Tibial artery (tissue), 4 donors: ENCODE measurements around the gene TRO.

ENCODE experiments used
- DNase-seq, 2 donors: peaks; one replicate each; pipeline ENCODE4 v3.0.0-alpha.2; 2019
- H3K27ac ChIP-seq, 2 donors: fragments of 200-600 bp; sonication (generic) in 1 of 2; 1 replicate in 1 of 2; 2 replicates in 1 of 2; pipeline ENCODE4 v1.5.1; 2018 to 2019; ENCODE audit warnings: mild to moderate bottlenecking in 1 of 2
- H3K27me3 ChIP-seq, 2 donors: fragments of 200-600 bp; sonication (generic) in 1 of 2; one replicate each; pipeline versions ENCODE4 v1.5.1 to v1.6.0; 2016 to 2019
- H3K36me3 ChIP-seq, 3 donors: fragments of 200-600 bp; sonication (generic) in 2 of 3; one replicate each; pipeline ENCODE4 v1.5.1; 2016 to 2019; ENCODE audit warnings: mild to moderate bottlenecking in 2 of 3
- H3K4me1 ChIP-seq, 4 donors: fragments of 200-600 bp; sonication (generic) in 2 of 4; 1 replicate in 3 of 4; 2 replicates in 1 of 4; pipeline ENCODE4 v1.5.1; 2016 to 2019
- H3K4me3 ChIP-seq, 2 donors: fragments of 200-600 bp; sonication (generic) in 1 of 2; 1 replicate in 1 of 2; 2 replicates in 1 of 2; pipeline ENCODE4 v1.5.1; 2018 to 2019; ENCODE audit warnings: mild to moderate bottlenecking in 2 of 2
- H3K9me3 ChIP-seq, 3 donors: fragments of 200-600 bp; sonication (generic) in 1 of 3; one replicate each; pipeline ENCODE4 v1.5.1; 2016 to 2019
- intact Hi-C: fragments of 100-400 bp; cut with DNase I; formaldehyde crosslinking; loops from one replicate; pipeline ENCODE4 v1.15.0; 2023; ENCODE audit warnings: low total_unique reads
- TF ChIP-seq, protein P1 (sequence below), 2 experiments: fragments of 200-600 bp in 1 of 2; fragments of 450-650 bp in 1 of 2; IDR thresholded peaks; one replicate each; pipeline ENCODE4 v1.5.1; 2017 to 2019; ENCODE audit warnings: antibody characterized with exemption in 2 of 2, mild to moderate bottlenecking in 1 of 2, moderate library complexity in 1 of 2

Gene TRO

DNA sequence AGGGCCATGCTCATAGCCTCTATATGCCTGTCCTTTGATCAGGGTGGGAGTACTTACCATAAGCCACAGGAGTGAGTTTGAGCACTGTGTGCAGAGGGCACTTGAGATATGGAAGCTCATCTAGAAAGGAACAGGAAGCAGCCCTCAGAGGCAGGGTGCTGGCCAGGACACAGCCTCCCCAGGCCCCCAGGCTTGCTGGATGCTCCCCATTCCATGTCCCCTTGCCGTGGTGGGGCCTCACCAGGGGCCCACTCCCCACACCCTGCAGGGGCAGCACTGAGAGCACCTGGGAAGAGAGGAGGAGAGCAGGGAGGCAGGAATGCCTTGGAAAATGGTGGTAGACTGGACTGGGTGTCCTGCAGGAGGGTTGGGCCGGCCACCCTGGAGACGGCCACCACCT is 14.3 kb downstream of the TRO start:
- intact Hi-C loops: no loop called here
- H3K36me3 ChIP-seq: peaks cover 0 to 14% (median 7%) of the 10 kb centered on the region in 3 donors
- no peaks in the 10 kb centered on the region for H3K27me3 ChIP-seq
- H3K27ac ChIP-seq: no peak overlapping the region
- no peak for DNase-seq
- H3K4me1 ChIP-seq: no peaks in the 10 kb centered on the region
- TF ChIP-seq, protein P1, sequence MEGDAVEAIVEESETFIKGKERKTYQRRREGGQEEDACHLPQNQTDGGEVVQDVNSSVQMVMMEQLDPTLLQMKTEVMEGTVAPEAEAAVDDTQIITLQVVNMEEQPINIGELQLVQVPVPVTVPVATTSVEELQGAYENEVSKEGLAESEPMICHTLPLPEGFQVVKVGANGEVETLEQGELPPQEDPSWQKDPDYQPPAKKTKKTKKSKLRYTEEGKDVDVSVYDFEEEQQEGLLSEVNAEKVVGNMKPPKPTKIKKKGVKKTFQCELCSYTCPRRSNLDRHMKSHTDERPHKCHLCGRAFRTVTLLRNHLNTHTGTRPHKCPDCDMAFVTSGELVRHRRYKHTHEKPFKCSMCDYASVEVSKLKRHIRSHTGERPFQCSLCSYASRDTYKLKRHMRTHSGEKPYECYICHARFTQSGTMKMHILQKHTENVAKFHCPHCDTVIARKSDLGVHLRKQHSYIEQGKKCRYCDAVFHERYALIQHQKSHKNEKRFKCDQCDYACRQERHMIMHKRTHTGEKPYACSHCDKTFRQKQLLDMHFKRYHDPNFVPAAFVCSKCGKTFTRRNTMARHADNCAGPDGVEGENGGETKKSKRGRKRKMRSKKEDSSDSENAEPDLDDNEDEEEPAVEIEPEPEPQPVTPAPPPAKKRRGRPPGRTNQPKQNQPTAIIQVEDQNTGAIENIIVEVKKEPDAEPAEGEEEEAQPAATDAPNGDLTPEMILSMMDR (IDR thresholded peaks at IDR 0.05): no peak
- no peak overlapping the region for H3K4me3 ChIP-seq
- H3K9me3 ChIP-seq: no peaks in the 10 kb centered on the region

DNA sequence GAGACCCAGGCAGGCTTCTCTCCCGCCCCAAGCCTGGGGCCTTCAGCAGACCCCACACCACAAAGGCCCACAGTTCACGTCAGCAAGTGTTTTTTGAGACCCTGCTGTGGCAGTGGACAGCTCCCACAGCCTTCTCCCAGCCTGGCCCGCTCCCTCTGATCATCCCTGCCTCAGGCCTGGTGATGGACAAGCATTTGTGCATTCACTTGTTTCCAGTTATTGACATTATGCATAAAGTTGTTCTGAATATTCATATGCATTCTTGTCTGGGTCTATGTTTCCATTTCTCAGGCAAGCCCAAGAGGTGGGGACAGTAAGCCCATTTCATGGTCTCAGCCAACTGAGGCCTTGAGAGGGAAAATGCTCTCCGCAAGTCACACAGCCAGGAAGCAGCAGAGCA is 14.7 kb downstream of the TRO start:
- Histone ChIP-seq H3K4me3 (no peak overlapping the region), H3K9me3 (no peaks in the 10 kb centered on the region), H3K27me3 (no peaks in the 10 kb centered on the region), H3K27ac (no peak overlapping the region), H3K36me3 (peaks cover 0 to 10% (median 7%) of the 10 kb centered on the region in 3 donors), H3K4me1 (no peaks in the 10 kb centered on the region)
- intact Hi-C loops: no loop called here
- TF ChIP-seq, protein P1 (IDR thresholded peaks at IDR 0.05): no peak
- DNase-seq: no peak

DNA sequence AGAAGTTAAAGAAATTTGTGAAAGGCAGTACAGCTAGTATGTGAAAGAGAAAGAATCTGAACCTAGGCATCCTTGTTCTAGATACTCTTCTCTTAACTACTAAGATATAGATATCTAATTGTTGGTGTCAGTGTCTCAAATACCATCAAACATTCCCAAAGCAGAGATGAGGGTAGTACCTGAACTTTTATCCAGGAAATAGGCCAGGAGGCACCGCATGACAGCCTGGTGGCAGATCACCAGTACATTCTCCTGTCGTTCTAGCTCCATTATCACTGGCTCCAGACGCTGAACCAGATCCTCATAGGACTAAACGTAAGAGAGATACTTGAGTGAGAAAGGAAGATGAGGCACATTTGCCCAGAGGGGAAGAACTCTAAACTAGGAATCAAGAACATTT is 16.8 kb downstream of the TRO start:
- Histone ChIP-seq H3K27me3 (no peaks in the 10 kb centered on the region), H3K4me3 (no peak overlapping the region), H3K36me3 (no peaks in the 10 kb centered on the region), H3K9me3 (no peaks in the 10 kb centered on the region), H3K27ac (no peak overlapping the region), H3K4me1 (no peaks in the 10 kb centered on the region)
- TF ChIP-seq, protein P1 (IDR thresholded peaks at IDR 0.05): no peak
- no peak for DNase-seq
- intact Hi-C loops: no loop called here

DNA sequence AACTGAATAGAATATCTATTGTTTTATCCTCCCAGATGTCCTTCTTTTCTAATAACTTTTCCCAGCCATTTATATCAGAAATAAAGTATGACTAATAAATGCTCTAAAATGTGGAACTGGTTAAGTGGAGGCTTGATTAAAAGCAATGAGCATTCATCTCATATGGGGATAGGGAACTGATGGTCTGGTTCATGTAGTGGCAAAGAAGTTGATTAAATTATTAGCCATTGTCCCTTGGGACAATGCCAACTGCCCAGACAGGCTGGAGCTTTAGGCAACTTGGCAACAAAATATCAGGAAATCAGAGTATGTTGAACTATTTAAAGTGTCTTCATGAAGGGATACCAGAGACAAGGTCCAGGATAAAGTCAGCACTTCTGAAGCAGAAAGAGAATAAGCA is 24.2 kb downstream of the TRO start:
- intact Hi-C loops: no loop called here
- no peak overlapping the region for H3K27ac ChIP-seq
- no peaks in the 10 kb centered on the region for H3K4me1 ChIP-seq
- no peaks in the 10 kb centered on the region for H3K27me3 ChIP-seq
- H3K4me3 ChIP-seq: no peak overlapping the region
- H3K36me3 ChIP-seq: no peaks in the 10 kb centered on the region
- TF ChIP-seq, protein P1 (IDR thresholded peaks at IDR 0.05): no peak
- H3K9me3 ChIP-seq: no peaks in the 10 kb centered on the region
- DNase-seq: no peak

DNA sequence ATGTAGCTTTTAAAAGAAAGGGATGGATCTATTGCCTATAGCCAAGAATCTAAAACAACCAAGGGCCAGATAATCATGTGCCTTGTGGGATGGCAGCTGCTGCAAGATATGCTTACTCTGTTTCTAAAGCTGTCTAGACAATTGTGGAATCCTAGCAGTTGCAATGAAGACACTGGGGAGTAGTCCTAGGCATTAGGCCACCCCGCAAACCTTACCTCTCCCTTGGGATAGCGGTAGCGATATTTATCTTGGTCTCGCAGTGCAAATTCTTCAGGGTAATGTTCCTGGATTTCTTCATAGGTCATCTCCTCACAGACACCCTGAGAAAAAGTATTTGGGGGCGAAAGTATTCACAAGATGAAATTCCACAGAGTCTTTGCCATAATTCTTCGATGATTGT is 24.6 kb downstream of the TRO start:
- H3K9me3 ChIP-seq: no peaks in the 10 kb centered on the region
- H3K4me3 ChIP-seq: no peak overlapping the region
- TF ChIP-seq, protein P1 (IDR thresholded peaks at IDR 0.05): no peak
- intact Hi-C loops: no loop called here
- no peaks in the 10 kb centered on the region for H3K36me3 ChIP-seq
- no peaks in the 10 kb centered on the region for H3K4me1 ChIP-seq
- H3K27ac ChIP-seq: no peak overlapping the region
- DNase-seq: no peak
- H3K27me3 ChIP-seq: no peaks in the 10 kb centered on the region

- intact Hi-C loops: no loop called here
- no peak overlapping the region for H3K4me3 ChIP-seq
- H3K9me3 ChIP-seq: no peaks in the 10 kb centered on the region
- H3K27me3 ChIP-seq: no peaks in the 10 kb centered on the region
- H3K27ac ChIP-seq: no peak overlapping the region
- no peaks in the 10 kb centered on the region for H3K36me3 ChIP-seq
- no peak for DNase-seq
- no peaks in the 10 kb centered on the region for H3K4me1 ChIP-seq
- TF ChIP-seq, protein P1 (IDR thresholded peaks at IDR 0.05): no peak
Observed at GRCh38 chrX:54950730-54951375, 30.2 kb downstream of the TRO start.
